Upper lobe of left lung (tissue), 4 donors: ENCODE results near the gene CASP14.

ENCODE experiments used
- CTCF ChIP-seq, 6 experiments: fragments of 450-650 bp in 4 of 6; fragments of 200-600 bp in 2 of 6; sonication (generic) in 2 of 6; IDR thresholded peaks; one replicate each; pipeline ENCODE4 v1.5.1; 2016 to 2019; ENCODE audit warnings: antibody characterized with exemption in 6 of 6
- EP300 ChIP-seq, 4 donors: sonication (generic); formaldehyde crosslinking; IDR thresholded peaks; one replicate each; pipeline ENCODE4 v1.5.1; 2017; ENCODE audit warnings: antibody characterized with exemption in 4 of 4, control low read depth in 2 of 4
- POLR2A ChIP-seq, 4 donors: fragments of 450-650 bp; IDR thresholded peaks; one replicate each; pipeline ENCODE4 v1.5.1; 2016 to 2017; ENCODE audit warnings: antibody characterized with exemption in 4 of 4, mild to moderate bottlenecking in 2 of 4
- POLR2AphosphoS5 ChIP-seq, 2 donors: sonication (generic); formaldehyde crosslinking; IDR thresholded peaks; one replicate each; pipeline ENCODE4 v1.5.1; 2017; ENCODE audit warnings: antibody characterized with exemption in 2 of 2

DNA sequence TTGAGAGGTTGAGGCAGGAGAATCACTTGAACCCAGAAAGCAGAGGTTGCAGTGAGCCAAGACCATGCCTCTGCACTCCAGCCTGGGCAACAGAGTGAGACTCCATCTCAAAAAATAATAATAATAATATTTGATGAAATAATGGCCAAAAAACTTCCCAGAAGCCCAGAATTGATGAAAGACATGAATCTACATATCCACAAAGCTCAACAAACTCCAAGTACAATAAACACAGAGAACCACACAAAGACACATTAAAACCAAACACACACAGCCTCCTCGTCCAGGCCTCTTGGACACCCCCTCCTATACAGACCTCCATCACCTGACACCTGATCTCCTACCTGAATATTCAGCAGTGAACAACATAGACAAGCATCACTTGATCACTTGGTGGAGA is 54.7 kb downstream of the CASP14 start:
- TF ChIP-seq POLR2A (IDR thresholded peaks at IDR 0.05) = no peak
- TF ChIP-seq CTCF (IDR thresholded peaks at IDR 0.05) = no peak
- TF ChIP-seq EP300 (IDR thresholded peaks at IDR 0.05) = no peak
- no peak for TF ChIP-seq POLR2AphosphoS5 (IDR thresholded peaks at IDR 0.05)
